IMR-90 (cell line): ENCODE results near the gene RIT1. TPM values are rescaled to one million over a fixed set of nuclear protein-coding genes. Genes with fewer than 3 reads are reported as not detected.

ENCODE experiments used
- ATAC-seq: fragments of 200-7000 bp; cut with Tn5 transposase; 2 replicates; pipeline ENCODE4 v1.9.1; 2020; ENCODE audit warnings: low read depth, mild to moderate bottlenecking, moderate library complexity
- BruUV-seq: library from RNA; stranded (reverse); fragments of 400-500 nt; replicated peaks from 2 replicates; lab custom pipeline; 2021; lab: Mats Ljungman, UMichigan
- CTCF ChIA-PET: fragments of 300-600 bp; formaldehyde crosslinking; extraction: SDS; loops from one replicate; lab custom pipeline; 2021; ENCODE audit warnings: antibody characterized with exemption; lab: Yijun Ruan, JAX
- POLR2A ChIA-PET: fragments of 300-600 bp; sonication (Branson Sonifier 250); formaldehyde crosslinking; loops from one replicate; lab custom pipeline; 2022; ENCODE audit warnings: antibody characterized with exemption; ENCODE audit not compliant: unreplicated experiment; lab: Charles Lee
- DNase-seq: peaks from one replicate; pipeline ENCODE4 v3.0.0; 2013
- H2AFZ ChIP-seq: replicated peaks from 2 replicates; pipeline ENCODE3; 2013; ENCODE audit warnings: low read length, mild to moderate bottlenecking; ENCODE audit not compliant: poor library complexity
- H2AK5ac ChIP-seq: 2 replicates; pipeline ENCODE4 v1.6.1; 2013; ENCODE audit warnings: low read depth, low read length, inconsistent platforms
- H2AK9ac ChIP-seq: replicated peaks from 2 replicates; pipeline ENCODE3; 2013; ENCODE audit warnings: mild to moderate bottlenecking, low read depth, low read length, moderate library complexity; ENCODE audit not compliant: poor library complexity
- H2BK120ac ChIP-seq: 2 replicates; pipeline ENCODE4 v1.6.1; 2013; ENCODE audit warnings: low read depth, low read length, inconsistent platforms
- H2BK15ac ChIP-seq: 3 replicates; pipeline ENCODE4 v1.6.1; 2013; ENCODE audit warnings: low read depth, low read length, inconsistent platforms
- H2BK20ac ChIP-seq: 2 replicates; pipeline ENCODE4 v1.6.1; 2013; ENCODE audit warnings: low read depth, mild to moderate bottlenecking, inconsistent platforms, low read length, moderate library complexity
- H2BK5ac ChIP-seq: 2 replicates; pipeline ENCODE4 v1.6.1; 2013; ENCODE audit warnings: mild to moderate bottlenecking, low read depth, low read length, inconsistent platforms; ENCODE audit not compliant: poor library complexity, severe bottlenecking
- H3K14ac ChIP-seq: replicated peaks from 2 replicates; pipeline ENCODE4 v1.6.1; 2013; ENCODE audit warnings: low read depth, low read length, inconsistent platforms
- H3K18ac ChIP-seq: 2 replicates; pipeline ENCODE4 v1.6.1; 2013; ENCODE audit warnings: low read depth, low read length, control low read depth
- H3K23ac ChIP-seq: 2 replicates; pipeline ENCODE4 v1.6.1; 2013; ENCODE audit warnings: low read depth, low read length, inconsistent platforms
- H3K27ac ChIP-seq: 2 replicates; pipeline ENCODE4 v1.5.1; 2013; ENCODE audit warnings: mild to moderate bottlenecking, control low read depth, low read length; ENCODE audit not compliant: insufficient read depth
- H3K27me3 ChIP-seq: 2 replicates; pipeline ENCODE4 v1.6.1; 2013; ENCODE audit warnings: low read length; ENCODE audit not compliant: control insufficient read depth, insufficient read depth
- H3K36me3 ChIP-seq: 2 replicates; pipeline ENCODE4 v1.6.1; 2013; ENCODE audit warnings: low read length, mixed read lengths; ENCODE audit not compliant: control insufficient read depth, insufficient read depth
- H3K4ac ChIP-seq: 2 replicates; pipeline ENCODE4 v1.6.1; 2013; ENCODE audit warnings: low read depth, low read length, inconsistent platforms
- H3K4me1 ChIP-seq: 2 replicates; pipeline ENCODE4 v1.6.1; 2013; ENCODE audit warnings: low read length, mixed read lengths; ENCODE audit not compliant: control insufficient read depth, insufficient read depth
- H3K4me2 ChIP-seq: 2 replicates; pipeline ENCODE4 v1.6.1; 2013; ENCODE audit warnings: low read depth, mild to moderate bottlenecking, control low read depth, low read length, moderate library complexity
- H3K4me3 ChIP-seq: 2 replicates; pipeline ENCODE4 v1.5.1; 2013; ENCODE audit warnings: low read depth, mild to moderate bottlenecking, control low read depth, low read length, moderate library complexity; ENCODE audit not compliant: insufficient read depth
- H3K56ac ChIP-seq: 2 replicates; pipeline ENCODE4 v1.6.1; 2013; ENCODE audit warnings: low read length, inconsistent platforms; ENCODE audit not compliant: insufficient read depth; ENCODE audit errors: extremely low read depth
- H3K79me1 ChIP-seq, 2 experiments: 2 replicates each; pipeline ENCODE4 v1.6.1; 2013; ENCODE audit warnings: low read length in 2 of 2, inconsistent platforms in 1 of 2, low read depth in 1 of 2
- H3K9ac ChIP-seq: 2 replicates; pipeline ENCODE4 v1.6.1; 2013; ENCODE audit warnings: low read depth, low read length, control low read depth
- H3K9me1 ChIP-seq: 2 replicates; pipeline ENCODE4 v1.6.1; 2013; ENCODE audit warnings: low read length, inconsistent platforms; ENCODE audit not compliant: insufficient read depth
- H3K9me3 ChIP-seq: 2 replicates; pipeline ENCODE4 v1.6.1; 2013; ENCODE audit warnings: low read length; ENCODE audit not compliant: control insufficient read depth, insufficient read depth
- H4K20me1 ChIP-seq: 2 replicates; pipeline ENCODE4 v1.6.1; 2013; ENCODE audit warnings: low read length, inconsistent platforms; ENCODE audit not compliant: insufficient read depth
- H4K5ac ChIP-seq: 2 replicates; pipeline ENCODE4 v1.6.1; 2013; ENCODE audit warnings: mild to moderate bottlenecking, low read depth, low read length, control low read depth
- H4K8ac ChIP-seq, 2 experiments: 2 replicates each; pipeline ENCODE4 v1.6.1; 2013; ENCODE audit warnings: low read depth in 2 of 2, low read length in 2 of 2, control low read depth in 1 of 2, inconsistent platforms in 1 of 2
- H4K91ac ChIP-seq: 2 replicates; pipeline ENCODE4 v1.6.1; 2013; ENCODE audit warnings: low read depth, low read length, inconsistent platforms; ENCODE audit not compliant: insufficient read depth
- CHD1 ChIP-seq: IDR thresholded peaks from 2 replicates; pipeline ENCODE4 v1.6.1; 2012; ENCODE audit warnings: low read depth, low read length, improper control_type of control experiment
- CTCF ChIP-seq: conservative IDR thresholded peaks from 2 replicates; pipeline ENCODE4 v1.5.1; 2012; ENCODE audit warnings: mild to moderate bottlenecking, low read depth, low read length, improper control_type of control experiment
- POLR2A ChIP-seq: IDR thresholded peaks from 2 replicates; pipeline ENCODE4 v1.6.1; 2012; ENCODE audit warnings: mild to moderate bottlenecking, low read depth, low read length
- RAD21 ChIP-seq: IDR thresholded peaks from 2 replicates; pipeline ENCODE4 v1.6.1; 2012; ENCODE audit warnings: low read length, improper control_type of control experiment
- SMC3 ChIP-seq: fragments of 150-350 bp; IDR thresholded peaks from 2 replicates; pipeline ENCODE4 v1.6.1; 2016; ENCODE audit warnings: low read depth, mild to moderate bottlenecking, antibody characterized with exemption, low read length, moderate library complexity
- WGBS, 2 experiments: methylation state at CpG; one replicate each; pipeline versions ENCODE4 v1.1.5 to v1.1.7; 2013; ENCODE audit warnings: missing lambda C conversion rate in 2 of 2; ENCODE audit not compliant: insufficient read length in 1 of 2; ENCODE audit errors: extremely low coverage in 2 of 2; 5-methylcytosine and 5-hydroxymethylcytosine counted together
- dilution Hi-C: fragments of 300-500 bp; cut with HindIII; formaldehyde crosslinking; loops from one replicate; pipeline ENCODE4 v1.14.3; 2018; ENCODE audit warnings: low sequenced_read_pairs; ENCODE audit not compliant: unreplicated experiment
- in situ Hi-C: fragments of 300-500 bp; cut with MboI; formaldehyde crosslinking; loops from 3 replicates; pipeline ENCODE4 v1.14.3; 2019; ENCODE audit warnings: low sequenced_read_pairs, inconsistent platforms, mixed read lengths
- intact Hi-C: fragments of 100-400 bp; cut with micrococcal nuclease; formaldehyde crosslinking; loops from 2 replicates; pipeline ENCODE4 v1.10.0; 2022
- polyA plus RNA-seq, 3 experiments: library from polyadenylated mRNA; depleted of rRNA; stranded (reverse); fragments of >200 nt; gene quantifications; 2 replicates each; pipeline ENCODE4 v1.2.3, GENCODE V29; 2012; ENCODE audit warnings: low replicate concordance in 1 of 3
- total RNA-seq: library from RNA; depleted of rRNA; stranded (reverse); fragments of >200 nt; gene quantifications from 2 replicates; pipeline ENCODE4 v1.2.3, GENCODE V29; 2012

The RIT1 gene
- total and polyA plus RNA-seq, 2 of the 4 experiments (the other 2 are of a cell fraction) = 29.6 to 46.8 TPM

GRCh38 chr1:155925506-155925905 is 14.4 kb upstream of the RIT1 start:
- POLR2A ChIA-PET = no interaction called here
- in situ Hi-C loops = no loop called here
- no peak overlapping the region for H3K9ac ChIP-seq

More at GRCh38 chr1:155925506-155925905, 14.4 kb upstream of the RIT1 start:
- ATAC-seq = no peak
- Histone ChIP-seq H3K4ac (no peak overlapping the region), H2AK9ac (no peak overlapping the region), H2AK5ac (no peak overlapping the region), H3K27ac (no peak overlapping the region), H3K14ac (no peak overlapping the region), H3K18ac (no peak overlapping the region), H4K20me1 (peaks cover 32% of the 10 kb centered on the region), H4K8ac (no peak overlapping the region), H4K5ac (no peak overlapping the region), H2AFZ (no peak overlapping the region), H3K79me1 (peaks cover 30 to 45% of the 10 kb centered on the region in 2 experiments), H3K4me2 (no peak overlapping the region), H3K4me3 (no peak overlapping the region), H2BK20ac (no peak overlapping the region), H3K56ac (no peak overlapping the region), H3K9me3 (no peaks in the 10 kb centered on the region), H3K9me1 (peaks cover 4% of the 10 kb centered on the region; the same call in 1 of the 2 replicates), H2BK15ac (no peak overlapping the region), H2BK120ac (no peak overlapping the region), H3K23ac (no peak overlapping the region), H3K27me3 (no peaks in the 10 kb centered on the region), H3K4me1 (peaks cover 3% of the 10 kb centered on the region; the same call in 1 of the 2 replicates), H3K36me3 (peaks cover 71% of the 10 kb centered on the region), H2BK5ac (no peak overlapping the region), H4K91ac (no peak overlapping the region)
- CTCF ChIA-PET = no interaction called here
- WGBS, 2 experiments = 100% methylated on average over 2 of the region's 2 CpGs; no CpG with 5 or more reads in 1 of the 2 experiments
- BruUV-seq = no TSS peak
- DNase-seq = no peak
- no peak for TF ChIP-seq CHD1
- no peak for TF ChIP-seq CTCF
- no peak for TF ChIP-seq POLR2A
- no peak for TF ChIP-seq SMC3
- no peak for TF ChIP-seq RAD21
- intact Hi-C loops = no loop called here
- dilution Hi-C loops = no loop called here
